SK-N-SH (cell line): ENCODE measurements around the gene LHPP. TPM values are rescaled to one million over a fixed set of nuclear protein-coding genes. Genes with fewer than 3 reads are reported as not detected.

ENCODE experiments used
- CTCF ChIA-PET: fragments of 300-600, 350-600 bp; formaldehyde crosslinking; extraction: SDS; loops from one replicate; lab custom pipeline; 2021; lab: Yijun Ruan, JAX
- POLR2A ChIA-PET: fragments of 350-600 bp; sonication (Branson Sonifier 250); formaldehyde crosslinking; extraction: SDS; loops from one replicate; lab custom pipeline; 2020; ENCODE audit warnings: antibody characterized with exemption, inconsistent platforms; lab: Yijun Ruan, JAX
- DNase-seq: peaks from one replicate; pipeline ENCODE4 v3.0.0; 2012
- H2AFZ ChIP-seq: fragments of 200-600 bp; sonication (generic); 2 replicates; pipeline ENCODE4 v1.8.1; 2016; ENCODE audit warnings: antibody characterized with exemption, mild to moderate bottlenecking, low read depth
- H3F3A ChIP-seq: fragments of 200-600 bp; sonication (generic); replicated peaks from 2 replicates; pipeline ENCODE3; 2016; ENCODE audit warnings: antibody characterized with exemption, mild to moderate bottlenecking; ENCODE audit not compliant: insufficient read depth
- H3K27ac ChIP-seq, 2 experiments: fragments of 200-500 bp in 1 of 2; fragments of 200-600 bp in 1 of 2; sonication (Bioruptor generic) in 1 of 2; sonication (generic), shearing (Covaris generic) in 1 of 2; 2 replicates each; pipeline versions ENCODE4 v1.5.1 to v1.6.1; 2014 to 2016; ENCODE audit warnings: low read depth in 2 of 2, inconsistent platforms in 1 of 2, low read length in 1 of 2, mild to moderate bottlenecking in 1 of 2, mixed read lengths in 1 of 2
- H3K27me3 ChIP-seq: fragments of 200-600 bp; sonication (generic), shearing (Covaris generic); 2 replicates; pipeline ENCODE4 v1.6.1; 2016; ENCODE audit warnings: mixed run types; ENCODE audit not compliant: insufficient read depth
- H3K36me3 ChIP-seq, 2 experiments: fragments of 200-500 bp in 1 of 2; fragments of 200-600 bp in 1 of 2; sonication (Bioruptor generic) in 1 of 2; sonication (generic) in 1 of 2; replicated peaks in 1 of 2; 2 replicates each; pipeline versions ENCODE3 to v1.5.1; 2014 to 2016; ENCODE audit warnings: low read length in 1 of 2, mild to moderate bottlenecking in 1 of 2; ENCODE audit not compliant: insufficient read depth in 2 of 2, control insufficient read depth in 1 of 2
- H3K4me1 ChIP-seq, 2 experiments: fragments of 200-500 bp in 1 of 2; fragments of 200-600 bp in 1 of 2; sonication (Bioruptor generic) in 1 of 2; sonication (generic), shearing (Covaris generic) in 1 of 2; 2 replicates each; pipeline versions ENCODE4 v1.5.1 to v1.6.1; 2014 to 2016; ENCODE audit warnings: low read depth in 1 of 2, low read length in 1 of 2, mixed run types in 1 of 2; ENCODE audit not compliant: insufficient read depth in 2 of 2, control insufficient read depth in 1 of 2
- H3K4me2 ChIP-seq: fragments of 200-600 bp; sonication (generic), shearing (Covaris generic); 2 replicates; pipeline ENCODE4 v1.6.1; 2017; ENCODE audit warnings: mixed run types
- H3K4me3 ChIP-seq, 2 experiments: fragments of 200-500 bp in 1 of 2; fragments of 200-600 bp in 1 of 2; sonication (Bioruptor generic) in 1 of 2; sonication (generic), shearing (Covaris generic) in 1 of 2; 2 replicates each; pipeline versions ENCODE4 v1.5.1 to v1.8.1; 2014 to 2016; ENCODE audit warnings: low read depth in 2 of 2, inconsistent platforms in 1 of 2, low read length in 1 of 2, mild to moderate bottlenecking in 1 of 2, mixed read lengths in 1 of 2, moderate library complexity in 1 of 2
- H3K79me2 ChIP-seq: fragments of 200-600 bp; sonication (generic); 2 replicates; pipeline ENCODE4 v1.8.1; 2017; ENCODE audit warnings: mild to moderate bottlenecking; ENCODE audit not compliant: insufficient read depth
- H3K9ac ChIP-seq: fragments of 200-600 bp; sonication (generic); 2 replicates; pipeline ENCODE4 v1.6.1; 2017; ENCODE audit warnings: mixed run types
- H3K9me2 ChIP-seq: fragments of 200-600 bp; sonication (generic); 2 replicates; pipeline ENCODE4 v1.6.1; 2017; ENCODE audit warnings: mixed run types
- H3K9me3 ChIP-seq: fragments of 200-600 bp; sonication (generic); 2 replicates; pipeline ENCODE4 v1.6.1; 2017; ENCODE audit warnings: mixed run types, mild to moderate bottlenecking, moderate library complexity
- H4K20me1 ChIP-seq: fragments of 200-600 bp; sonication (generic); 2 replicates; pipeline ENCODE4 v1.6.1; 2017; ENCODE audit warnings: mild to moderate bottlenecking, mixed run types; ENCODE audit not compliant: insufficient read depth
- CHD2 ChIP-seq: fragments of 150-350 bp; IDR thresholded peaks from 2 replicates; pipeline ENCODE4 v1.6.1; 2018; ENCODE audit warnings: low read length; ENCODE audit not compliant: partially characterized antibody
- CTCF ChIP-seq: fragments of 200-600 bp; sonication (generic); IDR thresholded peaks from 2 replicates; pipeline ENCODE4 v1.6.1; 2017; ENCODE audit warnings: antibody characterized with exemption, mild to moderate bottlenecking, moderate library complexity
- ELF1 ChIP-seq: IDR thresholded peaks from 2 replicates; pipeline ENCODE4 v1.4.0; 2012
- EP300 ChIP-seq, 2 experiments: IDR thresholded peaks; 2 replicates each; pipeline versions ENCODE4 v1.4.0 to v1.6.1; 2012; ENCODE audit warnings: borderline replicate concordance in 1 of 2, low read depth in 1 of 2, low read length in 1 of 2
- EZH2phosphoT487 ChIP-seq: fragments of 200-600 bp; sonication (generic); IDR thresholded peaks from 2 replicates; pipeline ENCODE4 v1.6.1; 2017; ENCODE audit warnings: low read depth, mixed run types, mild to moderate bottlenecking, antibody characterized with exemption, moderate library complexity, borderline replicate concordance
- FOSL2 ChIP-seq: IDR thresholded peaks from 2 replicates; pipeline ENCODE4 v1.4.0; 2012; ENCODE audit warnings: low read depth, mild to moderate bottlenecking, moderate library complexity, borderline replicate concordance
- FOXM1 ChIP-seq: IDR thresholded peaks from 2 replicates; pipeline ENCODE4 v1.4.0; 2012; ENCODE audit warnings: low read depth, mild to moderate bottlenecking
- GATA2 ChIP-seq: sonication (generic); formaldehyde crosslinking; IDR thresholded peaks from 2 replicates; pipeline ENCODE4 v1.5.0; 2020; ENCODE audit warnings: mild to moderate bottlenecking, missing genetic modification reagents
- NRF1 ChIP-seq: IDR thresholded peaks from 2 replicates; pipeline ENCODE4 v1.6.1; 2012; ENCODE audit warnings: low read depth, mild to moderate bottlenecking, low read length
- POLR2AphosphoS5 ChIP-seq: IDR thresholded peaks from 2 replicates; pipeline ENCODE4 v1.6.1; 2012; ENCODE audit warnings: low read depth, low read length
- RCOR1 ChIP-seq: fragments of 150-350 bp; IDR thresholded peaks from 2 replicates; pipeline ENCODE4 v1.6.1; 2017; ENCODE audit warnings: antibody characterized with exemption, low read length
- SIN3A ChIP-seq: IDR thresholded peaks from 2 replicates; pipeline ENCODE4 v1.6.1; 2012; ENCODE audit warnings: low read depth, mild to moderate bottlenecking, low read length, moderate library complexity, borderline replicate concordance
- TCF12 ChIP-seq: IDR thresholded peaks from 2 replicates; pipeline ENCODE4 v1.4.0; 2012
- TEAD4 ChIP-seq: IDR thresholded peaks from 2 replicates; pipeline ENCODE4 v1.4.0; 2012; ENCODE audit warnings: mild to moderate bottlenecking, borderline replicate concordance; ENCODE audit not compliant: insufficient read depth
- USF2 ChIP-seq: fragments of 150-350 bp; IDR thresholded peaks from 2 replicates; pipeline ENCODE4 v1.6.1; 2017; ENCODE audit warnings: antibody characterized with exemption, low read length, low read depth, borderline replicate concordance
- YY1 ChIP-seq: IDR thresholded peaks from 2 replicates; pipeline ENCODE4 v1.4.0; 2012; ENCODE audit warnings: low read depth, mild to moderate bottlenecking
- ZBTB33 ChIP-seq: IDR thresholded peaks from 2 replicates; pipeline ENCODE4 v1.4.0; 2012; ENCODE audit warnings: low read depth, borderline replicate concordance
- WGBS: methylation state at CpG from one replicate; pipeline ENCODE4 v1.1.6; 2017; ENCODE audit warnings: low lambda C conversion rate; 5-methylcytosine and 5-hydroxymethylcytosine counted together
- polyA plus RNA-seq, 3 experiments: library from polyadenylated mRNA; depleted of rRNA; stranded (reverse); fragments of >200 nt; gene quantifications; 2 replicates each; pipeline ENCODE4 v1.2.3, GENCODE V29; 2012

LHPP gene
- polyA plus RNA-seq, 1 of the 3 experiments (the other 2 are of a cell fraction) = 29.8 TPM

DNA sequence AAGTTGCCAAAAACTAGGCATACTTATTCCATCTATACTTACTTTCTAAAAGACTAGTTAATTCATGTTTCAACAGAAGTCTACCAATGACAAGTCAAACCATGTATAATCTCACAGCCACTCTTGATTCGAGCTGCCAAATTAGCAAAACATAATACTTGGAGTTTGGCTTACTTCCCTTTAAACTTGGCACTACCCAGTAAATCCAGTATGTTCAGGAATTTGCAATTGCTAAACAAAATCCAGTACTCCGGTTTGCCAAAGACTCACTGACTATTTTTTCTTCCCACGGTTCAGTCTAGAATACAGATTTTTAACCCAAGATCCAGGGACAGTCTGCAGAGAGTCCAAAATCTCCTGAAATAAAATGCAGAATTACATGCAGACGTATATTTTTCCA is 47.5 kb upstream of the LHPP start:
- H2AFZ ChIP-seq = no peak overlapping the region
- no peaks in the 10 kb centered on the region for H3F3A ChIP-seq
- no peak overlapping the region for H3K4me2 ChIP-seq
- peaks cover 68% of the 10 kb centered on the region for H4K20me1 ChIP-seq
- peaks cover 5 to 6% of the 10 kb centered on the region in 2 experiments; a peak in 2 of 4 replicates for H3K4me1 ChIP-seq
- CTCF ChIA-PET = interaction anchor here (0.6 to 5.2 kb wide), 4 partner anchors 10 to 89 kb away, joined by 3 to 29 read pairs (median 7); no protein-coding TSS in a partner anchor
- peaks cover 0 to 29% of the 10 kb centered on the region in 2 experiments for H3K36me3 ChIP-seq
- no peak overlapping the region for H3K27ac ChIP-seq
- H3K9ac ChIP-seq = no peak overlapping the region
- no peak for DNase-seq
- H3K4me3 ChIP-seq = no peak overlapping the region
- POLR2A ChIA-PET = interaction anchor here (0.7 to 1.2 kb wide), 2 partner anchors 18 to 40 kb away, joined by 3 read pairs; no protein-coding TSS in a partner anchor
- no peaks in the 10 kb centered on the region for H3K9me2 ChIP-seq
- WGBS = 79% methylated on average over 4 of the region's 4 CpGs
- peaks cover 81% of the 10 kb centered on the region for H3K79me2 ChIP-seq
- no peaks in the 10 kb centered on the region for H3K9me3 ChIP-seq
- no peaks in the 10 kb centered on the region for H3K27me3 ChIP-seq
- no peak for TF ChIP-seq ZBTB33
- no peak for TF ChIP-seq RCOR1
- no peak for TF ChIP-seq FOSL2
- TF ChIP-seq USF2 = no peak
- TF ChIP-seq CTCF = no peak
- no peak for TF ChIP-seq YY1
- TF ChIP-seq EP300 (IDR thresholded peaks at IDR 0.05; ENCODE audit: borderline replicate concordance in 1 of 2, low read depth in 1 of 2, low read length in 1 of 2) = no peak
- TF ChIP-seq SIN3A = no peak
- no peak for TF ChIP-seq ELF1
- no peak for TF ChIP-seq TCF12
- no peak for TF ChIP-seq EZH2phosphoT487
- no peak for TF ChIP-seq FOXM1
- no peak for TF ChIP-seq GATA2 (CRISPR knock-in tag)

DNA sequence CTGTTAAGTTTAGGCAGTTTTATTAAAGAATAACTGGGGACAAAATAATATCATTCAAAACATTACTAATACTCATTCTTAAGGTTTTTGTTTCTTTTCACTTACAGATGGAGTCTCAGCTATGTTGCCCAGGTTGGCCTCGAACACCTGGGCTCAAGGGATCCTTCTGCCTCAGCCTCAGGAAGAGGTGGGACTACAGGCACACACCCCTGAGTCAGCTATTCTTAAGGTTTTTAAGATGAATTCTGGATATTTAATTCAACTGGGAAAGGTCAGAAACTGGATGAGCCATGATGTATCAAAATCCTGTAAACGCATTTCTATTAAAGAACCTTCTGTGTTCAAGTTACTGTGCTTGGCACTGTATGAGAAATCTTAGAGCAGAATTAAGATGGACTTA is 46.4 kb upstream of the LHPP start:
- Histone ChIP-seq H3K27me3 (no peaks in the 10 kb centered on the region), H3K9ac (no peak overlapping the region), H4K20me1 (peaks cover 59% of the 10 kb centered on the region), H3K36me3 (peaks cover 0 to 23% of the 10 kb centered on the region in 2 experiments), H3K4me3 (no peak overlapping the region), H3K9me3 (no peaks in the 10 kb centered on the region), H3K27ac (no peak overlapping the region), H3F3A (no peaks in the 10 kb centered on the region), H3K79me2 (peaks cover 78% of the 10 kb centered on the region), H3K4me2 (no peak overlapping the region), H3K9me2 (no peaks in the 10 kb centered on the region), H2AFZ (no peak overlapping the region), H3K4me1 (peaks cover 2 to 8% of the 10 kb centered on the region in 2 experiments; a peak in 1 of 4 replicates)
- CTCF ChIA-PET = interaction anchor here (1.6 to 5.2 kb wide), 2 partner anchors 11 to 420 kb away, joined by 6 to 29 read pairs; no protein-coding TSS in a partner anchor
- no peak for DNase-seq
- WGBS = 100% methylated on average over 2 of the region's 2 CpGs
- POLR2A ChIA-PET = no interaction called here
- TF ChIP-seq CTCF = no peak
- TF ChIP-seq TEAD4 = no peak
- no peak for TF ChIP-seq NRF1
- TF ChIP-seq SIN3A = no peak
- TF ChIP-seq EP300 (IDR thresholded peaks at IDR 0.05; ENCODE audit: borderline replicate concordance in 1 of 2, low read depth in 1 of 2, low read length in 1 of 2) = no peak
- no peak for TF ChIP-seq POLR2AphosphoS5
- TF ChIP-seq FOSL2 = no peak
- TF ChIP-seq CHD2 = no peak
